ENCODE results near the gene MRAP.

The MRAP gene

DNA sequence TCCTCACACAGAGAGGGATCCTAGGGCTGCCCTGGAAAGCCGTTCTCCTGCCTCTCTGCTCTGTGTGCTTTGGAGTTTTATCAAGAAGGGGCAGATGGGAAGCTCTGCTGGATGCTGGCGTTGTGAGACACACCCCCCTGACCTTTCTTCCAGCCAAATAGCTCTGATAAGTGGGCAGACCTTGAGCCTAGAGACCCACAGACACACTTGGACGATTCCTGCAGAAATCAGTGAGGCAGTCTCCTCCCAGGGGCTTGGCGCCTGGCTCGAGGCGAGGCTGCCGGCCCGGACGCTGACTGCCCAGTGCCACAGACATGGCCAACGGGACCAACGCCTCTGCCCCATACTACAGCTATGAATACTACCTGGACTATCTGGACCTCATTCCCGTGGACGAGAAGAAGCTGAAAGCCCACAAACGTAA, at the start of gene MRAP:
Gene MRAP, plus strand, starts transcription at position 198 of the 424 bp plus-strand sequence. Its CDS starts 117 bp downstream, at position 315.
- H3K4me3 ChIP-seq = no peak within 1 kb of the TSS
- TF ChIP-seq CTCF (IDR thresholded peaks at IDR 0.05) = no peak
- no peak for DNase-seq (ENCODE audit: low spot score)
- no peak within 1 kb of the TSS for H3K27ac ChIP-seq

- no peak for DNase-seq (ENCODE audit: low spot score)
- H3K4me3 ChIP-seq = no peak overlapping the region
- no peak for TF ChIP-seq CTCF (IDR thresholded peaks at IDR 0.05)
- H3K27ac ChIP-seq = no peak overlapping the region
Measured at GRCh38 chr21:32249511-32250280, 49.0 kb upstream of the MRAP start.

DNA sequence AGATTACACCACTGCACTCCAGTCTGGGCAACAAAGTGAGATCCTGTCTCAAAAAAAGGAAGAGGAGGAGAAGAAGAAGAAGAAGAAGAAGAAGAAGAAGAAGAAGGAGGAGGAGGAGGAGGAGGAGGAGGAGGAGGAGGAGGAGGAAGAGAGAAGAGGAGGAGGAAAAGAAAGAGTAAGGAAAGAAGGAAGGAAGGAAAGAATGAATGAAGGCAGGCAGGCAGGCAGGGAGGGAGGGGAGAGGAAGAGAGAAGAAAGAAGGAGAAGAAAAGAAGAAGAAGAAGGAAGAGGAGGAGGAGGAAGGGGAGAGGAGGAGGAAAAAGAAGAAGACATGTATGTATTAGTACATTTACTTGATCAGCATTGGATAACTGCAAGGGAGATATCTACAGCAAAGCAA, 46.5 kb upstream of the MRAP start:
- H3K4me3 ChIP-seq = no peak overlapping the region
- H3K27ac ChIP-seq = no peak overlapping the region
- TF ChIP-seq CTCF (IDR thresholded peaks at IDR 0.05) = no peak
- DNase-seq (ENCODE audit: low spot score) = no peak

- TF ChIP-seq CTCF (IDR thresholded peaks at IDR 0.05) = no peak
- DNase-seq (ENCODE audit: low spot score) = peak; percentile 86
- peak overlapping the region in 1 of 2 donors; percentile 70 for H3K27ac ChIP-seq
- H3K4me3 ChIP-seq = no peak overlapping the region
Measured at GRCh38 chr21:32253215-32253641, 45.4 kb upstream of the MRAP start.

GRCh38 chr21:32256251-32256650, 42.4 kb upstream of the MRAP start:
- TF ChIP-seq CTCF (IDR thresholded peaks at IDR 0.05) = no peak
- DNase-seq (ENCODE audit: low spot score) = no peak
- H3K4me3 ChIP-seq = peak overlapping the region; percentile 29
- H3K27ac ChIP-seq = peak overlapping the region; percentile 65 to 72

DNA sequence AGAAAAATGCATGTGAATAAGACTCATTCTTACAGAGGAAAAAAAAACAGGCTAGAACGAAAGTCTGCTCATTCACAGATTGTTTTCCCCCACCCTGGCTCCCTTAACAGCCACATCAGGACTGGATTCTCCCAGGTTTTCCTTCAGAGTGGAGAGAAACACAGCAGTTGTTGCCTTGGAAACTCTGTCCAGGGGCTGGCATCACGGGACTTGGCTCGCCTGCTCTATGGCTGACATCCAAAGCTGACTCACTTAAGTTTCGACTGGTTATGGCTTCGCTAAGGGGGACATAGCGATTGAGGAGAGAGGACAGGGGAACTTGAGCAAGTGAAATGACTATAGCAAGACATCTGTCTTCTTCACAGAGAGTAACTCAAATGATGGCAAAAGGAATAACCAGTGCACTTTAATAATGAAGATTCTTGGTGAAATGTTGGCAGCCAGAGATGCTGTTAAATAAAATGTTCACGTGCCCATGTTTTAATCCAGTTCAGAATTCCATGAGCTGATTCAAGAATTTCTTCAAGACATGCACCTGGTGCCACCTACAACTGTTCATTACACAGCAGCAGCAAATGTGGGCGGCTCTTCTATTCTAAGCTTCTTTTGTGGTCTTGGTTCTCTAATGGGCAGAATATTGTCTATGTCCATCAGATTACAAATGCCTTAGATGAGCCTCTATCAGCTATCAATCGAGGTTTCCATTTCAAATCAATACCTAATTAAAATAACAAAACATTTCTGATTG, 41.6 kb upstream of the MRAP start:
- H3K27ac ChIP-seq = peak overlapping the region; percentile 65 to 72
- no peak for TF ChIP-seq CTCF (IDR thresholded peaks at IDR 0.05)
- peak; percentile 93 for DNase-seq (ENCODE audit: low spot score)
- peak overlapping the region; percentile 29 for H3K4me3 ChIP-seq

Measured in coronary artery (tissue), 2 donors.